Measurements from ENCODE around the gene C1QTNF6. TPM values are rescaled to one million over a fixed set of nuclear protein-coding genes. Genes with fewer than 3 reads are reported as not detected.

C1QTNF6 gene
- total and polyA plus RNA-seq, 2 experiments from 2014 or later = 1.7 to 2.3 TPM

DNA sequence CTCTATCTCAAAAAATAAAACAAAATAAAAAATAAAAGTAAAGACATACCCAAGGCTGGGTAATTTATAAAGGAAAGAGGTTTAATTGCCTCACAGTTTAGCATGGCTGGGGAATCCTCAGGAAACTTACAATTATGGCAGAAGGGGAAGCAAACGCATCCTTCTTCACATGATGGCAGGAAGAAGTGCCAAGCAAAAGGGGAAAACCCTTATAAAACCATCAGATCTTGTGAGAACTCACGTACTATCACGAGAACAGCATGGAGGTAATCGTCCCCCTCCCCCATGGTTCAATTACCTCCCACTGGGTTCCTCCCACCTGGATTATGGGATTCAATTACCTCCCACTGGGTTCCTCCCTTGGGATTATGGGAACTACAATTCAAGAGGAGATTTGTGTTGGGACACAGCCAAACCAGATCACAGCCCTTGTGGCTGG lies 32.5 kb upstream of the C1QTNF6 start:
- Histone ChIP-seq H3K9me2 (ENCODE audit: insufficient read depth) (no peaks in the 10 kb centered on the region), H3K4me1 (ENCODE audit: insufficient read depth) (no peaks in the 10 kb centered on the region), H4K20me1 (replicated peaks; ENCODE audit: insufficient read depth) (no peaks in the 10 kb centered on the region), H3K4me3 (no peak overlapping the region), H3K27ac (ENCODE audit: low read depth) (no peak overlapping the region), H3F3A (replicated peaks; ENCODE audit: low read depth) (no peaks in the 10 kb centered on the region), H3K4me2 (no peak overlapping the region), H3K79me2 (replicated peaks; ENCODE audit: insufficient read depth) (no peaks in the 10 kb centered on the region), H3K36me3 (ENCODE audit: insufficient read depth) (no peaks in the 10 kb centered on the region), H3K27me3 (ENCODE audit: insufficient read depth) (no peaks in the 10 kb centered on the region), H2AFZ (no peak overlapping the region)
- H3K9me3 Mint-ChIP-seq = peaks cover 11% of the 10 kb centered on the region; the same call in 2 of the 3 replicates
- peaks cover 5% of the 10 kb centered on the region for H3K4me1 Mint-ChIP-seq
- H3K27me3 Mint-ChIP-seq (ENCODE audit: insufficient read depth, low read depth, poor library complexity) = peaks cover 13% of the 10 kb centered on the region
- ATAC-seq = no peak
- DNase-seq (ENCODE audit: low spot score) = no peak
- TF ChIP-seq EZH2phosphoT487 (IDR thresholded peaks at IDR 0.05; ENCODE audit: unreplicated experiment) (no peak), NANOG (IDR thresholded peaks at IDR 0.05; ENCODE audit: borderline replicate concordance) (no peak), CREB1 (CRISPR knock-in tag; IDR thresholded peaks at IDR 0.05; ENCODE audit: low read depth) (no peak), JUNB (IDR thresholded peaks at IDR 0.05; ENCODE audit: unreplicated experiment) (no peak), EZH2 (IDR thresholded peaks at IDR 0.05; ENCODE audit: low read depth, unreplicated experiment) (no peak), STAT1 (IDR thresholded peaks at IDR 0.05; ENCODE audit: unreplicated experiment) (no peak), ZNF114 (CRISPR knock-in tag; IDR thresholded peaks at IDR 0.05) (no peak), POLR2AphosphoS5 (IDR thresholded peaks at IDR 0.05; ENCODE audit: low read depth) (no peak)
- no peak overlapping the region for H3K4me3 Mint-ChIP-seq
- no peaks in the 10 kb centered on the region for H3K36me3 Mint-ChIP-seq (ENCODE audit: low read depth)
- H3K27ac Mint-ChIP-seq = no peak overlapping the region

DNA sequence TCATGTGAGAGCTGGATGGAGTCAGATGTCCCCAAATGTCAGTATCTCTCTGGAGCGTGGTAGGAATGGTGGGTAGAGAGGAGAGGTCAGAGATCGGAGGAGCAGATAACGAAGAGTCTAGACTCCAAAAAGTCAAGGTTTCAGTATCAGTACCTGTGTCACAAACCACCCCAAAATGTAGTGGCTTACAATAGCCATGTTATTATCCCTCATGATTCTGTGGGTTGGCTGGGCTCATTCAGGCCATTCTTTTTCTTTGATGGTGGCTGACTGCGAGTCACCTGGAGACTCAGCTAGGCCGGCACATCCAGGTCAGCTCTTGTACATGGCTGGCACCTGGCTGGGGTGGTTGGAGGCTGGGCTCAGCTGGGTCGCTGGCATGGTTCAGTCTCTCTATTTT lies 31.5 kb upstream of the C1QTNF6 start:
- Histone ChIP-seq H3K4me3 (no peak overlapping the region), H3K79me2 (replicated peaks; ENCODE audit: insufficient read depth) (no peaks in the 10 kb centered on the region), H3K36me3 (ENCODE audit: insufficient read depth) (no peaks in the 10 kb centered on the region), H3K27me3 (ENCODE audit: insufficient read depth) (no peaks in the 10 kb centered on the region), H4K20me1 (replicated peaks; ENCODE audit: insufficient read depth) (no peaks in the 10 kb centered on the region), H3K4me1 (ENCODE audit: insufficient read depth) (no peaks in the 10 kb centered on the region), H3K4me2 (no peak overlapping the region), H3K27ac (ENCODE audit: low read depth) (no peak overlapping the region), H2AFZ (no peak overlapping the region), H3F3A (replicated peaks; ENCODE audit: low read depth) (no peaks in the 10 kb centered on the region), H3K9me2 (ENCODE audit: insufficient read depth) (no peaks in the 10 kb centered on the region)
- H3K4me3 Mint-ChIP-seq = no peak overlapping the region
- H3K27me3 Mint-ChIP-seq (ENCODE audit: insufficient read depth, low read depth, poor library complexity) = peaks cover 13% of the 10 kb centered on the region
- ATAC-seq (no peak), DNase-seq (ENCODE audit: low spot score) (no peak)
- H3K27ac Mint-ChIP-seq = no peak overlapping the region
- H3K4me1 Mint-ChIP-seq = peaks cover 7% of the 10 kb centered on the region
- H3K9me3 Mint-ChIP-seq = peaks cover 11% of the 10 kb centered on the region; the same call in 2 of the 3 replicates
- no peaks in the 10 kb centered on the region for H3K36me3 Mint-ChIP-seq (ENCODE audit: low read depth)
- TF ChIP-seq, protein P1, sequence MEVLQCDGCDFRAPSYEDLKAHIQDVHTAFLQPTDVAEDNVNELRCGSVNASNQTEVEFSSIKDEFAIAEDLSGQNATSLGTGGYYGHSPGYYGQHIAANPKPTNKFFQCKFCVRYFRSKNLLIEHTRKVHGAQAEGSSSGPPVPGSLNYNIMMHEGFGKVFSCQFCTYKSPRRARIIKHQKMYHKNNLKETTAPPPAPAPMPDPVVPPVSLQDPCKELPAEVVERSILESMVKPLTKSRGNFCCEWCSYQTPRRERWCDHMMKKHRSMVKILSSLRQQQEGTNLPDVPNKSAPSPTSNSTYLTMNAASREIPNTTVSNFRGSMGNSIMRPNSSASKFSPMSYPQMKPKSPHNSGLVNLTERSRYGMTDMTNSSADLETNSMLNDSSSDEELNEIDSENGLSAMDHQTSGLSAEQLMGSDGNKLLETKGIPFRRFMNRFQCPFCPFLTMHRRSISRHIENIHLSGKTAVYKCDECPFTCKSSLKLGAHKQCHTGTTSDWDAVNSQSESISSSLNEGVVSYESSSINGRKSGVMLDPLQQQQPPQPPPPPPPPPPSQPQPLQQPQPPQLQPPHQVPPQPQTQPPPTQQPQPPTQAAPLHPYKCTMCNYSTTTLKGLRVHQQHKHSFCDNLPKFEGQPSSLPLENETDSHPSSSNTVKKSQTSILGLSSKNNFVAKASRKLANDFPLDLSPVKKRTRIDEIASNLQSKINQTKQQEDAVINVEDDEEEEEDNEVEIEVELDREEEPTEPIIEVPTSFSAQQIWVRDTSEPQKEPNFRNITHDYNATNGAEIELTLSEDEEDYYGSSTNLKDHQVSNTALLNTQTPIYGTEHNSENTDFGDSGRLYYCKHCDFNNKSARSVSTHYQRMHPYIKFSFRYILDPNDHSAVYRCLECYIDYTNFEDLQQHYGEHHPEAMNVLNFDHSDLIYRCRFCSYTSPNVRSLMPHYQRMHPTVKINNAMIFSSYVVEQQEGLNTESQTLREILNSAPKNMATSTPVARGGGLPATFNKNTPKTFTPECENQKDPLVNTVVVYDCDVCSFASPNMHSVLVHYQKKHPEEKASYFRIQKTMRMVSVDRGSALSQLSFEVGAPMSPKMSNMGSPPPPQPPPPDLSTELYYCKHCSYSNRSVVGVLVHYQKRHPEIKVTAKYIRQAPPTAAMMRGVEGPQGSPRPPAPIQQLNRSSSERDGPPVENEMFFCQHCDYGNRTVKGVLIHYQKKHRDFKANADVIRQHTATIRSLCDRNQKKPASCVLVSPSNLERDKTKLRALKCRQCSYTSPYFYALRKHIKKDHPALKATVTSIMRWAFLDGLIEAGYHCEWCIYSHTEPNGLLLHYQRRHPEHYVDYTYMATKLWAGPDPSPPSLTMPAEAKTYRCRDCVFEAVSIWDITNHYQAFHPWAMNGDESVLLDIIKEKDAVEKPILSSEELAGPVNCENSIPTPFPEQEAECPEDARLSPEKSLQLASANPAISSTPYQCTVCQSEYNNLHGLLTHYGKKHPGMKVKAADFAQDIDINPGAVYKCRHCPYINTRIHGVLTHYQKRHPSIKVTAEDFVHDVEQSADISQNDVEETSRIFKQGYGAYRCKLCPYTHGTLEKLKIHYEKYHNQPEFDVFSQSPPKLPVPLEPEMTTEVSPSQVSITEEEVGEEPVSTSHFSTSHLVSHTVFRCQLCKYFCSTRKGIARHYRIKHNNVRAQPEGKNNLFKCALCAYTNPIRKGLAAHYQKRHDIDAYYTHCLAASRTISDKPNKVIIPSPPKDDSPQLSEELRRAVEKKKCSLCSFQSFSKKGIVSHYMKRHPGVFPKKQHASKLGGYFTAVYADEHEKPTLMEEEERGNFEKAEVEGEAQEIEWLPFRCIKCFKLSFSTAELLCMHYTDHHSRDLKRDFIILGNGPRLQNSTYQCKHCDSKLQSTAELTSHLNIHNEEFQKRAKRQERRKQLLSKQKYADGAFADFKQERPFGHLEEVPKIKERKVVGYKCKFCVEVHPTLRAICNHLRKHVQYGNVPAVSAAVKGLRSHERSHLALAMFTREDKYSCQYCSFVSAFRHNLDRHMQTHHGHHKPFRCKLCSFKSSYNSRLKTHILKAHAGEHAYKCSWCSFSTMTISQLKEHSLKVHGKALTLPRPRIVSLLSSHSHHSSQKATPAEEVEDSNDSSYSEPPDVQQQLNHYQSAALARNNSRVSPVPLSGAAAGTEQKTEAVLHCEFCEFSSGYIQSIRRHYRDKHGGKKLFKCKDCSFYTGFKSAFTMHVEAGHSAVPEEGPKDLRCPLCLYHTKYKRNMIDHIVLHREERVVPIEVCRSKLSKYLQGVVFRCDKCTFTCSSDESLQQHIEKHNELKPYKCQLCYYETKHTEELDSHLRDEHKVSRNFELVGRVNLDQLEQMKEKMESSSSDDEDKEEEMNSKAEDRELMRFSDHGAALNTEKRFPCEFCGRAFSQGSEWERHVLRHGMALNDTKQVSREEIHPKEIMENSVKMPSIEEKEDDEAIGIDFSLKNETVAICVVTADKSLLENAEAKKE (CRISPR knock-in tag; IDR thresholded peaks at IDR 0.05) = no peak
- TF ChIP-seq, protein P2, sequence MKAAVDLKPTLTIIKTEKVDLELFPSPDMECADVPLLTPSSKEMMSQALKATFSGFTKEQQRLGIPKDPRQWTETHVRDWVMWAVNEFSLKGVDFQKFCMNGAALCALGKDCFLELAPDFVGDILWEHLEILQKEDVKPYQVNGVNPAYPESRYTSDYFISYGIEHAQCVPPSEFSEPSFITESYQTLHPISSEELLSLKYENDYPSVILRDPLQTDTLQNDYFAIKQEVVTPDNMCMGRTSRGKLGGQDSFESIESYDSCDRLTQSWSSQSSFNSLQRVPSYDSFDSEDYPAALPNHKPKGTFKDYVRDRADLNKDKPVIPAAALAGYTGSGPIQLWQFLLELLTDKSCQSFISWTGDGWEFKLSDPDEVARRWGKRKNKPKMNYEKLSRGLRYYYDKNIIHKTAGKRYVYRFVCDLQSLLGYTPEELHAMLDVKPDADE (IDR thresholded peaks at IDR 0.05) = no peak
- TF ChIP-seq POLR2AphosphoS5 (IDR thresholded peaks at IDR 0.05; ENCODE audit: low read depth) = no peak
- TF ChIP-seq EZH2phosphoT487 (IDR thresholded peaks at IDR 0.05; ENCODE audit: unreplicated experiment) = no peak
- no peak for TF ChIP-seq JUNB (IDR thresholded peaks at IDR 0.05; ENCODE audit: unreplicated experiment)
- TF ChIP-seq EZH2 (IDR thresholded peaks at IDR 0.05; ENCODE audit: low read depth, unreplicated experiment) = no peak
- no peak for TF ChIP-seq ZNF331 (CRISPR knock-in tag; IDR thresholded peaks at IDR 0.05; ENCODE audit: low read depth)
- TF ChIP-seq NANOG (IDR thresholded peaks at IDR 0.05; ENCODE audit: borderline replicate concordance) = no peak
- no peak for TF ChIP-seq ZNF114 (CRISPR knock-in tag; IDR thresholded peaks at IDR 0.05)
